ENCODE measurements around the gene TNFRSF19. TPM values are rescaled to one million over a fixed set of nuclear protein-coding genes. Genes with fewer than 3 reads are reported as not detected.

Gene TNFRSF19
- total and polyA plus RNA-seq, 2 of the 4 experiments (the other 2 are of a cell fraction): 18.6 to 26.3 TPM

DNA sequence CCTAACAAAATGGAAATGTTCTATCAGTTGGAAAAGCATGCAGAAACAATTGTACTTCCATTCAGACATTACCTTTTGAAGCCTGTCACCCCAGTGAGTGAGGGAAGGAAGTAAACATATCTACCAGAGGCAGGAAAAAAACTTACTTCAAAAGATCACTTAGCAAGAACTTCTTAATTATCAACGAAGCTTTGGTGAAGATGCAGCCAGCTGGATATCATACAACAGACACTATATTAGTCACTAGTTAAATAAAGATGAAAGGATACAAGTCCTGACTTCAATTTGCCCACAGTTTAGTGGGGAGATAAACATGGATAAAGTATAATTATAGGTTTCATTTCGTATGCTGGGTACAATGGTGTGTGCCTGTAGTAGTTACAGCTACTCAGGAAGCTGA, 148.8 kb downstream of the TNFRSF19 start:
- peak overlapping the region; percentile 33; the same call in 1 of the 2 replicates for H2AK5ac ChIP-seq (ENCODE audit: low read depth, low read length)
- H3K18ac ChIP-seq (ENCODE audit: low read depth, low read length): peak overlapping the region; percentile 96
- H2BK5ac ChIP-seq (ENCODE audit: low read depth, low read length, poor library complexity, severe bottlenecking): peak overlapping the region; percentile 80
- in situ Hi-C loops (cut with MboI; ENCODE audit: low sequenced_read_pairs): no loop called here
- H3K27me3 ChIP-seq (ENCODE audit: control insufficient read depth, insufficient read depth, low read length): no peaks in the 10 kb centered on the region
- H3K79me1 ChIP-seq (ENCODE audit: low read depth in 1 of 2, low read length in 2 of 2): no peaks in the 10 kb centered on the region
- CTCF ChIA-PET: interaction anchor here (2.0 kb wide), 1 partner anchor 11 kb away, joined by 5 read pairs; no protein-coding TSS in a partner anchor
- H4K5ac ChIP-seq (ENCODE audit: low read depth, low read length): peak overlapping the region; percentile 55; the same call in 1 of the 2 replicates
- H3K4me3 ChIP-seq (ENCODE audit: insufficient read depth, low read depth, low read length): no peak overlapping the region
- H4K8ac ChIP-seq (ENCODE audit: low read depth in 2 of 2, low read length in 2 of 2): peak overlapping the region; percentile 61 to 76; a peak in 3 of 4 replicates
- peak overlapping the region; percentile 73; the same call in 1 of the 2 replicates for H3K14ac ChIP-seq (replicated peaks; ENCODE audit: low read depth, low read length)
- peak overlapping the region; percentile 17; the same call in 1 of the 2 replicates for H3K56ac ChIP-seq (ENCODE audit: extremely low read depth, insufficient read depth, low read length)
- intact Hi-C loops (cut with micrococcal nuclease): no loop called here
- H4K20me1 ChIP-seq (ENCODE audit: insufficient read depth, low read length): no peaks in the 10 kb centered on the region
- no TSS peak for BruUV-seq (replicated peaks)
- no peaks in the 10 kb centered on the region for H3K9me3 ChIP-seq (ENCODE audit: control insufficient read depth, insufficient read depth, low read length)
- peak overlapping the region; percentile 77; the same call in 1 of the 3 replicates for H2BK15ac ChIP-seq (ENCODE audit: low read depth, low read length)
- peaks cover 17% of the 10 kb centered on the region for H3K4me1 ChIP-seq (ENCODE audit: control insufficient read depth, insufficient read depth, low read length)
- H2AK9ac ChIP-seq (replicated peaks; ENCODE audit: low read depth, low read length, poor library complexity): no peak overlapping the region
- H3K4me2 ChIP-seq (ENCODE audit: low read depth, low read length): peak overlapping the region; percentile 53
- ATAC-seq (ENCODE audit: low read depth) (peak; percentile 65), DNase-seq (peak; percentile 55)
- peak overlapping the region; percentile 97; the same call in 1 of the 2 replicates for H3K27ac ChIP-seq (ENCODE audit: insufficient read depth, low read length)
- H2BK120ac ChIP-seq (ENCODE audit: low read depth, low read length): peak overlapping the region; percentile 84
- WGBS, 2 experiments (ENCODE audit: extremely low coverage in 2 of 2, insufficient read length in 1 of 2): no CpG with 5 or more reads among the region's 2 CpGs
- peaks cover 11% of the 10 kb centered on the region; the same call in 1 of the 2 replicates for H3K9me1 ChIP-seq (ENCODE audit: insufficient read depth, low read length)
- TF ChIP-seq FOS (IDR thresholded peaks at IDR 0.05; ENCODE audit: low read depth, low read length): no peak
- no peak for TF ChIP-seq NFE2L2 (IDR thresholded peaks at IDR 0.05; ENCODE audit: low read depth, low read length)
- no peak for TF ChIP-seq BHLHE40 (IDR thresholded peaks at IDR 0.05; ENCODE audit: low read depth, low read length)
- TF ChIP-seq CEBPB (IDR thresholded peaks at IDR 0.05; ENCODE audit: low read depth, low read length): no peak
- TF ChIP-seq RFX5 (IDR thresholded peaks at IDR 0.05; ENCODE audit: low read depth, low read length): no peak
- no peak for TF ChIP-seq POLR2A (IDR thresholded peaks at IDR 0.05; ENCODE audit: low read depth, low read length)
- TF ChIP-seq, protein P1, sequence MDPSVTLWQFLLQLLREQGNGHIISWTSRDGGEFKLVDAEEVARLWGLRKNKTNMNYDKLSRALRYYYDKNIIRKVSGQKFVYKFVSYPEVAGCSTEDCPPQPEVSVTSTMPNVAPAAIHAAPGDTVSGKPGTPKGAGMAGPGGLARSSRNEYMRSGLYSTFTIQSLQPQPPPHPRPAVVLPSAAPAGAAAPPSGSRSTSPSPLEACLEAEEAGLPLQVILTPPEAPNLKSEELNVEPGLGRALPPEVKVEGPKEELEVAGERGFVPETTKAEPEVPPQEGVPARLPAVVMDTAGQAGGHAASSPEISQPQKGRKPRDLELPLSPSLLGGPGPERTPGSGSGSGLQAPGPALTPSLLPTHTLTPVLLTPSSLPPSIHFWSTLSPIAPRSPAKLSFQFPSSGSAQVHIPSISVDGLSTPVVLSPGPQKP (IDR thresholded peaks at IDR 0.05; ENCODE audit: borderline replicate concordance, low read depth, low read length): no peak
- H2AFZ ChIP-seq (replicated peaks; ENCODE audit: low read length, poor library complexity): no peak overlapping the region
- H4K91ac ChIP-seq (ENCODE audit: insufficient read depth, low read depth, low read length): 0 out of 2 replicates have a peak overlapping the region, but pooled peaks have one; percentile 26
- POLR2A ChIA-PET (ENCODE audit: unreplicated experiment): no interaction called here
- H2BK20ac ChIP-seq (ENCODE audit: low read depth, low read length): peak overlapping the region; percentile 38; the same call in 1 of the 2 replicates
- dilution Hi-C loops (cut with HindIII; ENCODE audit: low sequenced_read_pairs, unreplicated experiment): no loop called here
- peak overlapping the region; percentile 39 for H3K4ac ChIP-seq (ENCODE audit: low read depth, low read length)
- H3K36me3 ChIP-seq (ENCODE audit: control insufficient read depth, insufficient read depth, low read length): no peaks in the 10 kb centered on the region
- no peak overlapping the region for H3K23ac ChIP-seq (ENCODE audit: low read depth, low read length)
- no peak overlapping the region for H3K9ac ChIP-seq (ENCODE audit: low read depth, low read length)

All from IMR-90 (cell line).